SH-SY5Y (cell line): ENCODE data around the gene GABRB3.

Experiments
- GATA2 ChIP-seq: IDR thresholded peaks from 2 replicates; pipeline ENCODE4 v1.6.1; 2011; ENCODE audit warnings: mild to moderate bottlenecking, low read depth, low read length
- GATA3 ChIP-seq: IDR thresholded peaks from 2 replicates; pipeline ENCODE4 v1.6.1; 2011; ENCODE audit warnings: low read depth, mild to moderate bottlenecking, low read length, moderate library complexity

- TF ChIP-seq GATA3 (no peak), GATA2 (no peak)
These were observed 1.1 kb upstream of the GABRB3 start for GRCh38 chr15:26773917-26774316.
